ENCODE measurements around the gene CC2D2A.
"Not testable (repeated sequence)": the region's sequence is repeated elsewhere in the genome, so short reads cannot be mapped to it uniquely, and the experiment has no call there.

Gene CC2D2A

DNA sequence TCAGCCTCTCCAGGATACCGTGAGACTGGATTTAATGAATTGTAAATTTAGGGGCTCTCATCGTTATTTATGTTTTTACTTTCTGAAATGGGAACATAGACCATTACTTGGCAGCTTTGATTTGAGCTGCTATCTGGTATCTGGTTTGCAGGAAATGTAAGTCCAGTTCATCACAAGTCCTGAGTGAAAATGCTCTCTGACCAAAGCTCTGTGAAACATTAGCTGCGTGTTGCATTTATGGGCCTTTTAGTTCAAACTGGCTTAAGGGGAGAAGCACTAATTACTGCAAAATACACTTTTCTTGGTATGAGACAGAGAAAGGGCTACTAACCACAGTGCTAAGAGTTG, 420 bp downstream of the CC2D2A start:
- no peak for DNase-seq

DNA sequence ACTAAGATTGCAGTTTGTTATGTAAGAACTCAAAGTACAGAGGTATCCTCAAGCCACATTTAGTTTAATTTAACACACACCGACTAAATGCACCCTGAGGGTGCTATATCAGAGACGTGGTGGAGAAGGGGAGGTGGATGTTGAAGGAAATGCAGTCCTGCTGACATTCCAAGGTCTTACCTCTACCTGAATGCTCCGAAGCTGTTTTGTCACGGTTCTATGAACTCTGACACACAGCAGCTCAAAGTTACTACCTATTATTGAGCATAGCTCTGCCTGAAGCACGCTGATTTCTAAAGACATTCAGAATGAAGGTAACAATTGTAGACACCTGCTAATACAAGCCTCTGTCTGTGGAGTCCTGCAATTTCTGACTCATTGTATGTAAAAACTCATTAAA, 6.7 kb downstream of the CC2D2A start:
- DNase-seq = no peak

DNA sequence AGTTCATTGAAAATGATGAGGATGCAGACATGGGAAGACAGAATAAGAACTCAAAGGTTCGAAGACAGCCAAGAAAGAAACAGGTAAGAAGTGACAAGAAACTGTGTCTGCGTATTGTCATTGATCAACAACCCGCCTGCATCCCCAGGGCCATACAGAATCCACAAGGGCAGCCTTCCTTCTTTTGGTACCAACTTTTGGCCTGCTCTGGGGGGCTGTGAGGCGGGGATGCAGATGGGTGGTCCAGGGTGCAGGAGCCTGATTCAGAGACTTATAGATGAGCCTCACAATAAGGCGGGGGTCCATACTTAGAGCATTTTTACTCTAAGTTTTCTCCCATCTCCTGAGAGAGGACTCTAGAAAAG, 9.0 kb downstream of the CC2D2A start:
- no peak for DNase-seq

DNA sequence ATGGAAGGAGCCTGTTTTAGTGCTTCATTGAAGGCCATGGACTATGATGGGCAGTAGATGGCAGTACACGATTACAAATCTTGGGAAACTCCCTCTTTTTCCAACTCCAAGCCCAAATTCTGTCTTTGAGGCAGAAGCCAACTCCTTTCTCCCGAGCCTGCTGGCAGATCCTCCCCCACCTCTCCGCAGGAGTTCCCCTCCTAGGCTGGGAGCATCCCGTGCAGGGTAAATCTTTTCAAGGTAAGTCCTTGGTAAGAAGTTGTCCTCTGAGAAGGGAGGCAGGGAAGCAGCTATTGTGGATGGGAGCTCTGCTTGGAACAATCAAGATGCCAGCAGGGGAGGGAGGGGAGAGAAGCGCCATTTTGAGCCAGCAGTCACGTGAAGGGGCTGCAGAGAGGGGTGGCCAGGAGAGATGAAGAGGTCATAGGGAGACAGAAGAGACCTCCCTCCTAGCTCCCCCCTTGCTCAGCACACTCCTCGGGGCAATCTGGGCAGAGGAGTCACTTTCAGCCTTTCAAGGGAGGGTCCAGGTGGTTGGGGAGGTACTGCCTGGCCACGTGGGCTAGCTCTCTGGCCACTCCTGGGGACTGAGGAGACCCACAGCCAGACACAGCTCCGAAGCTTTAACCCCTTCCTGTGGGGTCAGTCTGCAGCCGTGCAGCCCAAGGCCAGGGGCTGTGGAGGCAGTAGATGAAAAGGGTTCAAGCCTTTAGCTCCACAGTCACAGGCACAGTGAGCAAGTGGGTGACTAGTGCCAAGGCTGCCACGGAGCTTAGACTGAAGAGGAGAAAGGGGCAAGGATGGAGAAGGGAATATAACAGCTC, 9.6 kb downstream of the CC2D2A start:
- DNase-seq = peak; percentile 84

DNA sequence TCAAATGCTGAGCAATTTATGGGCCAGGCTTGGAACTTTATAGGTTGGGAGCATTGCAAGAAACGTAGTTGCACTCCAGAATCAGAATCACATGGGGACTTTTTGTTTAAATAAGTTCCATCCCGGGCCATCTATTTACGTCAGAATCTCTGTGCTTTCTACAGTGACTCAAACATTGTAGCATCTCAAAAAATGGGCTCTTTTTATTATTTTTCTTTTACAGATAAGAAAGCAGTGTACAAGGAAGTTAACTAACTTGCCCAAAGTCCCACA, 10.2 kb downstream of the CC2D2A start:
- no peak for DNase-seq

DNA sequence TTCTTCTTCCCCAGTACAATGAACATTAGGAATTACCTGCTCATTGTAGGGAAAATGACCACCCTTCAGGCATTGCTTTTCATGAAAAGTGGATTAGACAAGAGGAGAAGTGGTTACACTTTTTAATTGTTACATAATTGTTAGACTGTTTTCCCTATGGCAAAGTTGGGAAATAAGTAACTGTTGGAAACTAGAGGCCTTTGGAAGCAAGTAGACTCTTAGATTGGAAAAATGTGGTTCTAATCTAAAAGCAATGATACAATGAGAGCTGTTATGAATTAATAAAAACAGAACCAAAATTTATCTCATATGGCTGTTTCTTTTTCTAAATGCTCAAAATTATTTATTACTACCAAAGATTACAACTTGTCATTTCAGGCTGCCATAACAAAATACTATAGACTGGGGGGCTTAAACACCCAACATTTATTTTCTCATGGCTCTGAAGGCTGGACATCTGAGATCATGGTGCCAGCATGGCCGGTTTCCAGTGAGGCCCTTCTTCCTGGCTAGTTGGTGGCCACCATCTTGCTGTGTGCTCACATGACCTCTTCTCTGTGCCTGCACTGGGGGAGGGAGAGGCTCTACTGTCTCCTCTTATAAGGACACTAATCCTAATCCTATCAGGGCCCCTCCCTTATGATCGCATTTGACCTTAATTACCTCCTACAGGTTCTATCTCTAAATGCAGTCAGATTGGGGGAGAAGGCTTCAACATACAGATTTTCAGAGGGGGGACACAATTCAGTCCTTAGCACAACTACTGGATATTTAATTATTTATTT, 12.5 kb downstream of the CC2D2A start:
- no peak for DNase-seq

DNA sequence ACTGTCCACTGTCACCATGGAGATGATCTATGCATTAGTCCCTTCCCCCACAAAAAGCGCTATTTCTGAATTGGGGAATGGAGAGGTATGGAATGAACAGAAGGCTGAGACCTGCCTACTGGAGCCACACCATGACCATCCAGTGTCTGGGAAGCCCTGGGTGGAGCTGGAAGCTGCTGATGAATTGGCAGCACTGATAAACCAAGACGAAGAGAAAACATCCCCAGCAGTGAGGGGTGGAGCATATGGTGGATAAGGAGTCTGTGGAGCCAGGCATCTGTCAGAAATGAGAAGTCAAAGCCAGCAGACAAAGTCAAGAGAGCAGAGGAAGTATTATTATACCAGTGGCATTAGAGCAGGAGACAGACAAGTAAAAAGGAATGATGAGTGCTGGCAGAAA, 13.2 kb downstream of the CC2D2A start:
- no peak for DNase-seq

DNA sequence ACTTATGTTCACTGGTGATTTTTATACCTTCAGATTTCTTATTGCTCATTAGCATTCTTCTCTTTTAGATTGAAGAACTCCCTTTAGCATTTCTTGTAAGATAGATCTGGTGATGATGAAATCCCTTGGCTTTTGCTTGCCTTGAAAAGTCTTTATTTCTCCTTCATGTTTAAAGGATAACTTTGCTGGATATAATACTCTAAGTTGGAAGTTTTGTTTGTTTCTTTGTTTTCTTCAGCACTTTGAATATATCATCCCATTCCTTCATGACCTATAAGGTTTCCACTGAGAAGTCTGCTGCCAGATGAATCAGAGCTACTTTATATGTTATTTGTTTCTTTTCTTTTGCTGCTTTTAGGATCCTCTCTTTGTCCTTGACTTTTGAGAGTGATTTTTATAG, 18.5 kb downstream of the CC2D2A start:
- no peak for DNase-seq

DNA sequence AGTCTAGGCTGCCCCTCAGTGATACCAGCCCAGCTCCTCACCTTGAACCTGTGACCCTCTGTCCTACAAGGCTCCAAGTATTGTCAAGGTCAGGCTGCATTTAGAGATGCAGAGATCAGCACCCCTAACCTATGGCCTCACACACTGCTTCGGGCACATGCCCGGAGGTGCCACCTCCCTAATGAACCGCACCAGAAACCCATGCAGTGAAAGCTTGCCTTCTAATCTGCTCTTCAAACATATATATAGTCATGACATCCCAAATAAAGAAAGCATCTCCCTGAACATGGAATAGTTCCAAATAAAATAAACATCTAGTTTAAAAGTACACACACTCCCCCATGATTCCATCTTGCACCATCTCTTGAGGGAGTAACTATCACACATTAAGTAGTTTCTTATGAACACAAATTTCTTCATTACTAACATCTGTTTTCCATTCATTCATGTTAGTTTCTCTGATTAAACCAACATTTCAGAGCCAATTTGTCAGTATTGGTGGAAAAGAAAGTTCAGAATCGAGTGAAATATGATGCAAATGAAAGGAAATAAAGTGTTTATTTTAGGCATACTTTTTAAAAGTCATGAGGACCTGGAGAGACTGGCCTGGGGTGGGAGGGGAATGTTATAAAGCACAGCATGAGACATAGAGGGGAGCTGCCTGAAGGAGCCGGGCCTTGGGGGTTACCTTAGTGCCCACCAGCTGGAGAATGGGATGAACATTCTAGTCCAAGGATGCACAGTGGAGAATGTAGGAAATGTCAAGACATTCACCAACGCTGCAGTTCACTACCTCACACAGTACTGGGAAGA, 19.2 kb downstream of the CC2D2A start:
- no peak for DNase-seq

DNA sequence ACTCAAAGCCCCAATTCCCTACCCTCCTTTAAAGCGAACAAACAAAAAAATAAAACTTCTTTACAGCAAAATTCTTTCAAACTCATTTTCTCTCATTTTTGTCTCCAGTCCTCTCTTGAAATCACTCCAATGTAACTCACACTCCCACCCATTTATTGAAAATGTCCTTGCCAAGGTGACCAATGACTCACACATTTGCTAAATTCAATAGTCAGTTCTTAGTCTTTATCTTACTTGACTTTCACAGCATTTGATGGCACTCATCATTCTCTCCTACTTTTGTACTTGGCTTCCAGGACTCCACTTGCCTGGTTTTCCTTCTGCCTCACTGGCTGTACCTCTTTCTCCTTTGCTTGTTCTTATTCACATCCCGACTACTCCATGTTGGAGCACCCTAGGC, 19.9 kb downstream of the CC2D2A start:
- DNase-seq = no peak

DNA sequence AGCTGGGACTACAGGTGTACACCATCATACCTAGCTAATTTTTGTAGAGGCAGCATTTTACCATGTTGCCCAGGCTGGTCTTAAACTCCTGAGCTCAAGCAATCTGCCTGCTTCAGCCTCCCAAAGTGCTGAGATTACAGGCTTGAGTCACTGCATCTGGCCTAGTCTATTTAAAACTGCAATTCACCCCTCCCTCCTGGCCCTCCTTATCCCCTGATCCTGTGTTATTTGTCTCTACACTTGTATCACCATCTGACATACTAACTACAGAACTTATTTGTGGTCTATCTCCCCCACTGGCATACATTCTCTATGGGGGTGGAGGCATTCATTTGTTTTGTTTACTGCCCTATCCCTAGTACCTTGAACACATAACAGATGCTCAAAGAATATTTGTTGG, 23.7 kb downstream of the CC2D2A start:
- DNase-seq = no peak

DNA sequence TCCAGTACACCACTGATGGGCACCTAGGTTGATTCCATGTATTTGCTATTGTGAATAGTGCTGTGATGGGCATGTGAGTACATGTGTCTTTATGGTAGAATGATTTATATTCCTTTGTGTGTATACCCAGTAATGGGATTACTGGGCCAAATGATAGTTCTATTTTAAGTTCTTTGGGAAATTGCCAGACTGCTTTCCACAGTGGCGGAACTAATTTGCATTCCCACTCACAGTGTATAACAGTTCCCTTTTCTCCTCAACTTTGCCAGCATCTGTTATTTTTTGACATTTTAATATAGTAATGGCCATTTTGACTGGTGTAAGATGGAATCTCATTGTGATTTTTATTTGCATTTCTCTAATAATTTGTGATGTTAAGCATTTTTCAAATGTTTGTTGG, 25.9 kb downstream of the CC2D2A start:
- no peak for DNase-seq

DNA sequence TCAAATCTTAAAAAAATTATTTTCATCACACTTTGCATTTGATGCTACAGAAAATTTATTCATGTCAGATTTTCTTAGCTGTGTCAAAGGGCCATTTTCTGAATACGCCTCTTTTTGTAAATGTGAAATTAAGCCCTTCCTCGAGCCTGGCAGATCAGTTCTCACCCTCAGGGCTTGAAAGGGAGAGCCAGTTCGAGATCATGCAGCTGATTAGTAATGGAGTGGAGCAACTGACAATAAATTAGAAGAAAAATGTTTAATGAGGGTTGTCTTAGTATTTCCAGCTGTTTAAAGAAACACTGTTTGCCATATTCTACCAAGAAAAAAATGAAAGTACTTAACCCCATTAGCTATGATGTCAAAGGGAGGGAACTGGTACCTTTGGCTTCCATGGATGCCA, 28.7 kb downstream of the CC2D2A start:
- no peak for DNase-seq

DNA sequence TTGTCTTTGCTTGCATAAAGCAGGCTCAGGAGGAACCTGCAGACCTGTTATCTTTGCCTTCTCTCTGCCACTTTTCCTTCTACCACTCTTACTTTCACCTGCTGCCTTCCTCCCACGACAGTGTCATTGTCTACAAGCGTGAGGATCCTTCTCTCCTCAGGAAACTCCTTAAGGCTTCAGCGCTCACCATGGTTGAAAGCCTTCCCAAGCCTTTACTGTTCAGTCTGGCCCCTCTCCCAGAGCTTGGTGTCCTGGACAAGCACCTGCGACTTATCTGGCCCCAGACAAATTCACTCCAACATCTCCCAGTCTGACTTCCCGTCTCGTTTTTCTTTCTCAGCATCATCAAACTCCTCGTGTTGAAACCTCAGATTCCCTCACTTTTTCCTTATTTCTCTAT, 31.0 kb downstream of the CC2D2A start:
- peak; percentile 12 for DNase-seq

DNA sequence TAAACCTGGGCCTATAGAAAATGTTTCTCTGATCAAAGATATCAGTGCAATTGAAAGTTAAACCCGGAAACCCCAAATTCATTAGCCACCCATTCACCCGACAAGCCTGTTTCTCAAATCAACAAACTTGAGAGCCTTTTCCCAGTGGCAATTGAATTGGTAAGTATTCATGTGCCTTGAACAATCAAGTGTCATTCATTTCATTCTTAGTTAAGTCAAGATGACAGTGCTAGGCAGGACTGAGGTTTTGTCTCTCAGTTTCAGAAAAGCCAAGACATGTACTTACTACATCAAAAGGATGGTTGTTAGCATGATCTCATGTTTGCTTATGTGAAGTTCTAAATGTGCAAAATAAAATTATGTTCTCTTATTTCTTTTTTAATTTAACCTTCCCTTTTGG, 32.3 kb downstream of the CC2D2A start:
- DNase-seq = no peak

DNA sequence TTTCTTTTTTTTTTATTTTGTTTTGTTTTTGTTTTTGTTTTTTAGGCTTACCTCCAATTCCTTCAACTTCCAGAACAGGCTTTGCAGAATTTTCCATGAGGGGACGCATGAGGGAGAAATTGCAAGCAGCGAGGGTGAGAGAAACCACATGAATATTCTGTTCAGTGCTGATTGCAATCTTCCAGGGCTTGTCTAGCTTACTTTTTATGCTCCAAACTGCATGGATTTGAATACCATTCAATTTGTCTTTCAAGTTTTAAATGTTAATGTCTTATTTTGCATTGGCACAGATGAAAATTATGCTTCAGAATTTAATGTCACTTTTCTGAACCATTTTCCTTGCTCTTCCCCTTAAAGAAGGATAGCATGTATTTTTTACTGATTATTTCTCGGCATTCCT, 32.7 kb downstream of the CC2D2A start:
- no peak for DNase-seq

DNA sequence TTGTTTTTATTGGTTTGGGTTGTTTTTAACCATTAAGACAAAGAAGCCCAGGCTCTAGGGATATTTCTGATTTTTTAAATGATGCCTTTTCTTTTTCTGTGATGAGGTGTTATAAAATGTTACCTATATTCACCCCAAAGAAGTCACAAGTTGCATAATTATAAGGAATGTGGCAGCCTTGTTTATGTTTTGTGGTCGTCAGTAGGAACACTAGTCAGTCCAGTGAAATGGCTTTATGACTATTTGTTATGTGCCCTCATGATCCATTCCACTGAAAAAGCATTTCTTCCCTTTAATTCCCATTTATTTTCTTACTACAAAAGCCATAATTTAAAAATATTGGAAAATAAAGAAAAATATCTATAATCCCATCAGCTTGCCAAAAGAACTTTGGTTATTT, 34.4 kb downstream of the CC2D2A start:
- no peak for DNase-seq

DNA sequence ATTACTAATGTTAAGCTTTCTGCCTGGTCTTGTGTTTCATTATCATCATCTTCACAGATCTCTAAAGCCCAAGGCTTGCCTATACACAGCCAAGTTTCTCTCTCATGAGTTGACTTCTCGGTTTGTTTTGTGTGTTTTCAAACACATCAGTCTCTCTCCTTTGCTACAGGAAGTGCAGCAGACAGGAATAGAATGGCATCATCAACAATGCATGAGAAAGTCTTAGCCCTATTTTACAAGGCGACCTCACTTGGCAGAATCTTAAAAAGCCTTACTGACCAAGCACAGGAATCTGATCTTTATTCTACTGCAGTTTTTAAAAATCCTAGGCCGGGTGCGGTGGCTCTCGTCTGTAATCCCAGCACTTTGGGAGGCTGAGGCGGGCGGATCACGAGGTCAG, 36.8 kb downstream of the CC2D2A start:
- peak; percentile 25 for DNase-seq

DNA sequence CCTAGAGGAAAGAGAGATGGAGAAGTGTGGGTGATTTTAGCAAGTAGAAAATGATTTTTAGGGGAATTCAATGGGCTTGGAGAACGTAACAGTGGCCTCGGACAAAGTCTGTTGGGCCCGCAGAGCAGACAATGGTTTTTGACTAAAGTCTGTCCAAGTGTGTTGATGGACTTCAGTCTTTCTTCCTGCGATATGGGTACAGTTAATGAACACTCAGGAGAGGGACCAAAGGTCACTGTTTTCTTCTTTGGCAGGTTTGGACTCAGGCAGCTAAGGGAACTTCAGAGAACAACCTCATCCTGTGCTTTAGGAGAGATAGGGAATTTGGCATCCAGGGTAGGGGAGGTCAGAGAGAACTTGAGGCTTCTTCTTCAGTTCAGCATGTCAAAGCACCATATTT, 38.0 kb downstream of the CC2D2A start:
- DNase-seq = no peak

DNA sequence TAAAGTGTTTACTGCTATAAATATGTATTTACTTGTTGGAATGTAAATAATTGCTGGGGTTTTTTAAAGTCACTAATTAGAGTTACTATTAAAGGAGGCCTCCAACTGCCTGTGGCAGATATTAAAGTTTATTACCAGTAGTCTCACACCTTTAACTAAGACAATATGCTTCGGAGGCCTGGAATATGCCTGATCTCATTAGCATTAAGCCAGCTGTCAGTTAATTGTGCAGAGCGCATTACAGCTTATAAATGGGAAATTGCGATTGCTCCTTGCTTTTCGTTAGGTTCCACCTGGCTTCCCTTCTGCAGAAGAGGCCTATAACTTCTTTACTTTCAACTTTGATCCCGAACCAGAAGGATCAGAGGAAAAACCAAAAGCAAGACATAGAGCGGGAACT, 41.3 kb downstream of the CC2D2A start:
- no peak for DNase-seq

DNA sequence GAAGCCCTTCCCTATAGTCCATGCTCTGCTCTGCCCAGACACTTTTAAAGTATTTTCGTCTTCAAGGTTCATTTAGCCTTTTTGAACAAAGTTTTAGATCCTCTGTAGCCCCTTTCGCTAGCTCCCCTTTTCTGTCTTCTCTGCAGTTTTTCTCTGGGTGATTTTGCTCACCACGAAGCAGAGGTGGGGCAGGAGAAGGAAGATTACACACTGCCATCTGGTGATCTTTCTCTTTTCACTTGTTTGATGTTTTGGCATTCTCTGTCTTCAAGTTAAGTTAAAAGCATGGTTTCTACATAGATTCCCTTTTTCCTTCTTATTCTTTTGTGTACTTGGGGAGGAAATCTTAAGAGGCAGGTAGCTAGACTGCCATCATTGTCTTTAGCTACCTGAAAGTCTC, 43.9 kb downstream of the CC2D2A start:
- DNase-seq = no peak

DNA sequence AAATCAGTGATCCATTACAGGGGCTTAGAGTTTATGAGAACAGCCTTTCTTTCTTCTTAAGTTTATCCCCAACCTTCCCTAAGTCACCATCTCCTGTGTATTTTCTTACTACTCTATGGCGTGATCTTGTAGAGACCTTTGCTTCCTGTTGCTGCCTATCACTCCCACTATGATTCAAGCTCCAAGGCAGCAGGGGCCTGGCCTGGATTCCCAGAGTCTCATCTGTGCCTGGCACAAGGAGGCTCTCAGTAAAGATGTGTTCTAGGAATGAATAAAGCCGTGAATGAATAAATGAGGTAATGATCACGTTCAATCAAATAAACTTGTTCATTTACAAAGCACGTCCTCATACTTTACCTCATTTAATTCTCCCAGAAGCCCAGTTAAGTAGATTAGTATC, 45.4 kb downstream of the CC2D2A start:
- no peak for DNase-seq

DNA sequence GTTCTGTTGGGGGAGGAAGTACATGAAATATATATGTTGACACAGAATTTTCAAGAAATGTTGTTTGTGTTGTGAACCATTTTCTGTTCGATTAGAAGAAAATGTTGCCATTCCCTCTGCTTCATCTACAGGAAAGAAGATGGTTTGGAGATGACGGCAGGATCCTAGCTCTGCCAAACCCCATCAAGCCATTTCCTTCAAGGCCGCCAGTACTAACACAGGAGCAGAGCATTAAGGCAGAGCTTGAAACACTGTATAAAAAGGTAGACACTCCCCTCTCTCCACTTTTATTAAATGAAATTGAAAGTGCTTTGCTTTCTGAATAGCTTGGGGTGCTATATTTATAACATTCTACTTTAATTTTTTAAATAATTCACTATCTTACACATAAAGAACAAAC, 46.8 kb downstream of the CC2D2A start:
- DNase-seq = no peak

DNA sequence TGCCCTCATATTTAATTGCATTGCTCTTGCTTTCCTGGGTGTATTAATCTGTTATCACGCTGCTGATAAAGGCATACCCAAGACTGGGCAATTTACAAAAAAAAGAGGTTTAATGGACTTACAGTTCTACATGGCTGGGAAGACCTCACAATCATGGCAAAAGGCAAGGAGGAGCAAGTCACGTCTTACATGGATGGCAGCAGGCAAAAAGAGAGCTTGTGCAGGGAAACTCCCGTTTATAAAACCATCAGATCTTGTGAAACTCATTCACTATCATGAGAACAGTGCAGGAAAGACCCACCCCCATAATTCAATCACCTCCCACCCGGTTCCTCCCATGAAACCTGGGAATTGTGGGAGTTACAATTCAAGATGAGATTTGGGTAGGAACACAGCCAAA, 48.0 kb downstream of the CC2D2A start:
- not testable (repeated sequence) for DNase-seq

Data from kidney glomerular epithelial cell (primary cell).